ENCODE data around the gene KRTAP5-3.
"Not testable (repeated sequence)": the region's sequence is repeated elsewhere in the genome, so short reads cannot be mapped to it uniquely, and the experiment has no call there.

The KRTAP5-3 gene

GRCh38 chr11:1607901-1608300, 362 bp downstream of the KRTAP5-3 start:
- DNase-seq = not testable (repeated sequence)

GRCh38 chr11:1607156-1607845, 962 bp downstream of the KRTAP5-3 start:
- not testable (repeated sequence) for DNase-seq

GRCh38 chr11:1605923-1606322, 2.3 kb downstream of the KRTAP5-3 start:
- DNase-seq = not testable (repeated sequence)

GRCh38 chr11:1604711-1605110, 3.6 kb downstream of the KRTAP5-3 start:
- no peak for DNase-seq

- DNase-seq = no peak
Measured at GRCh38 chr11:1604181-1604580, 4.1 kb downstream of the KRTAP5-3 start.

GRCh38 chr11:1603629-1604028, 4.6 kb downstream of the KRTAP5-3 start:
- no peak for DNase-seq

GRCh38 chr11:1601663-1602062, 6.6 kb downstream of the KRTAP5-3 start:
- DNase-seq = not testable (repeated sequence)

GRCh38 chr11:1600626-1601025, 7.6 kb downstream of the KRTAP5-3 start:
- DNase-seq = no peak

GRCh38 chr11:1598816-1599215, 9.4 kb downstream of the KRTAP5-3 start:
- DNase-seq = no peak

- DNase-seq = not testable (repeated sequence)
Measured at GRCh38 chr11:1598406-1598805, 9.9 kb downstream of the KRTAP5-3 start.

- DNase-seq = no peak
Measured at GRCh38 chr11:1597994-1598380, 10.3 kb downstream of the KRTAP5-3 start, which contains the start of gene KRTAP5-2. Gene KRTAP5-2, minus strand, starts transcription at chr11:1598294. Its CDS starts 44 bp downstream, at chr11:1598250.

GRCh38 chr11:1597331-1597993, 10.8 kb downstream of the KRTAP5-3 start:
- no peak for DNase-seq

GRCh38 chr11:1596576-1597121, 11.6 kb downstream of the KRTAP5-3 start:
- not testable (repeated sequence) for DNase-seq

GRCh38 chr11:1595994-1596575, 12.2 kb downstream of the KRTAP5-3 start:
- not testable (repeated sequence) for DNase-seq

- DNase-seq = no peak
Measured at GRCh38 chr11:1592628-1593027, 15.6 kb downstream of the KRTAP5-3 start.

GRCh38 chr11:1589996-1590395, 18.3 kb downstream of the KRTAP5-3 start:
- no peak for DNase-seq

- not testable (repeated sequence) for DNase-seq
Measured at GRCh38 chr11:1589191-1589963, 18.9 kb downstream of the KRTAP5-3 start.

GRCh38 chr11:1586699-1587098, 21.6 kb downstream of the KRTAP5-3 start:
- DNase-seq = no peak

- DNase-seq = not testable (repeated sequence)
Measured at GRCh38 chr11:1584661-1585370, 23.4 kb downstream of the KRTAP5-3 start, which contains the start of gene KRTAP5-1. Gene KRTAP5-1, minus strand, starts transcription at chr11:1585283. Its CDS starts 34 bp downstream, at chr11:1585249.

- not testable (repeated sequence) for DNase-seq
Measured at GRCh38 chr11:1582909-1583308, 25.4 kb downstream of the KRTAP5-3 start.

GRCh38 chr11:1581976-1582375, 26.3 kb downstream of the KRTAP5-3 start:
- DNase-seq = no peak

GRCh38 chr11:1576825-1577224, 31.4 kb downstream of the KRTAP5-3 start:
- no peak for DNase-seq
